Liver (tissue), 9 donors: ENCODE results near the gene MDGA2. TPM values are rescaled to one million over a fixed set of nuclear protein-coding genes. Genes with fewer than 3 reads are reported as not detected.

Experiments
- DNase-seq: peaks from one replicate; pipeline ENCODE4 v3.0.0-alpha.2; 2017; ENCODE audit warnings: low spot score
- H3K27ac ChIP-seq, 2 donors: one replicate each; pipeline ENCODE4 v1.7.0; 2013; ENCODE audit warnings: inconsistent platforms in 2 of 2, low read length in 2 of 2, control low read depth in 1 of 2, low read depth in 1 of 2, mild to moderate bottlenecking in 1 of 2
- H3K27me3 ChIP-seq, 4 donors: one replicate each; pipeline versions ENCODE4 v1.6.1 to v1.7.0; 2013; ENCODE audit warnings: low read length in 3 of 4, inconsistent platforms in 1 of 4, mild to moderate bottlenecking in 1 of 4, moderate library complexity in 1 of 4; ENCODE audit not compliant: control insufficient read depth in 4 of 4, insufficient read depth in 4 of 4
- H3K36me3 ChIP-seq, 4 donors: one replicate each; pipeline versions ENCODE4 v1.6.1 to v1.7.0; 2013; ENCODE audit warnings: low read length in 3 of 4, mild to moderate bottlenecking in 3 of 4, low read depth in 1 of 4, moderate library complexity in 1 of 4; ENCODE audit not compliant: control insufficient read depth in 4 of 4, insufficient read depth in 3 of 4
- H3K4me1 ChIP-seq, 4 donors: one replicate each; pipeline versions ENCODE4 v1.6.1 to v1.7.0; 2013; ENCODE audit warnings: low read length in 3 of 4, mild to moderate bottlenecking in 3 of 4, moderate library complexity in 1 of 4; ENCODE audit not compliant: control insufficient read depth in 4 of 4, insufficient read depth in 4 of 4
- H3K4me3 ChIP-seq, 3 donors: one replicate each; pipeline versions ENCODE4 v1.6.1 to v1.7.0; 2013; ENCODE audit warnings: low read length in 3 of 3, control low read depth in 1 of 3, low read depth in 1 of 3, mild to moderate bottlenecking in 1 of 3
- H3K9ac ChIP-seq, 2 donors: one replicate each; pipeline ENCODE4 v1.7.0; 2013; ENCODE audit warnings: low read length in 2 of 2, mild to moderate bottlenecking in 2 of 2, moderate library complexity in 2 of 2, control low read depth in 1 of 2, low read depth in 1 of 2
- H3K9me3 ChIP-seq, 4 donors: one replicate each; pipeline versions ENCODE4 v1.6.1 to v1.7.0; 2013; ENCODE audit warnings: low read length in 3 of 4; ENCODE audit not compliant: control insufficient read depth in 4 of 4
- ATF3 ChIP-seq: IDR thresholded peaks from 2 replicates; pipeline ENCODE4 v1.6.1; 2016; ENCODE audit warnings: antibody characterized with exemption
- CTCF ChIP-seq: fragments of 150-350 bp; IDR thresholded peaks from 2 replicates; pipeline ENCODE4 v1.5.1; 2017; ENCODE audit warnings: improper control_type of control experiment, low read depth, low read length; ENCODE audit not compliant: missing input control
- EGR1 ChIP-seq, 2 donors: IDR thresholded peaks; 2 replicates each; pipeline ENCODE4 v1.6.1; 2016 to 2018; ENCODE audit warnings: antibody characterized with exemption in 2 of 2, low read depth in 2 of 2
- FOXA1 ChIP-seq: IDR thresholded peaks from 2 replicates; pipeline ENCODE4 v1.6.1; 2016; ENCODE audit warnings: antibody characterized with exemption
- FOXA2 ChIP-seq: IDR thresholded peaks from 2 replicates; pipeline ENCODE4 v1.6.1; 2016; ENCODE audit warnings: antibody characterized with exemption
- GABPA ChIP-seq, 2 donors: IDR thresholded peaks in 1 of 2; conservative IDR thresholded peaks in 1 of 2; 2 replicates each; pipeline ENCODE4 v1.6.1; 2016; ENCODE audit warnings: antibody characterized with exemption in 2 of 2, mild to moderate bottlenecking in 1 of 2, moderate library complexity in 1 of 2
- HNF4A ChIP-seq, 2 donors: conservative IDR thresholded peaks; 2 replicates each; pipeline ENCODE4 v1.6.1; 2016; ENCODE audit warnings: antibody characterized with exemption in 2 of 2, mild to moderate bottlenecking in 2 of 2
- HNF4G ChIP-seq: IDR thresholded peaks from 2 replicates; pipeline ENCODE4 v1.6.1; 2016; ENCODE audit warnings: antibody characterized with exemption
- JUND ChIP-seq, 2 donors: IDR thresholded peaks; 2 replicates each; pipeline ENCODE4 v1.6.1; 2016; ENCODE audit warnings: antibody characterized with exemption in 2 of 2
- MAX ChIP-seq: IDR thresholded peaks from 2 replicates; pipeline ENCODE4 v1.6.1; 2016; ENCODE audit warnings: antibody characterized with exemption
- NR2F2 ChIP-seq: IDR thresholded peaks from 2 replicates; pipeline ENCODE4 v1.6.1; 2016; ENCODE audit warnings: antibody characterized with exemption
- RAD21 ChIP-seq, 2 donors: IDR thresholded peaks; 2 replicates each; pipeline ENCODE4 v1.6.1; 2016; ENCODE audit warnings: antibody characterized with exemption in 2 of 2, mild to moderate bottlenecking in 2 of 2
- REST ChIP-seq: IDR thresholded peaks from 2 replicates; pipeline ENCODE4 v1.6.1; 2016; ENCODE audit warnings: antibody characterized with exemption, mild to moderate bottlenecking
- RXRA ChIP-seq, 2 donors: IDR thresholded peaks; 2 replicates each; pipeline ENCODE4 v1.6.1; 2017 to 2018; ENCODE audit warnings: antibody characterized with exemption in 2 of 2, mild to moderate bottlenecking in 1 of 2
- SP1 ChIP-seq: IDR thresholded peaks from 2 replicates; pipeline ENCODE4 v1.6.1; 2018; ENCODE audit warnings: antibody characterized with exemption, mild to moderate bottlenecking
- TAF1 ChIP-seq: conservative IDR thresholded peaks from 2 replicates; pipeline ENCODE4 v1.6.1; 2016; ENCODE audit warnings: antibody characterized with exemption, mild to moderate bottlenecking
- YY1 ChIP-seq: IDR thresholded peaks from 2 replicates; pipeline ENCODE4 v1.6.1; 2016; ENCODE audit warnings: antibody characterized with exemption, mild to moderate bottlenecking
- WGBS: extraction: QIAGEN DNeasy Blood & Tissue Kit; methylation state at CpG from one replicate; pipeline ENCODE4 v1.1.7; 2013; 5-methylcytosine and 5-hydroxymethylcytosine counted together
- polyA plus RNA-seq, 2 donors: library from polyadenylated mRNA; stranded (reverse) in 1 of 2; unstranded in 1 of 2; fragments of 200-250 nt in 1 of 2; fragments of >200 nt in 1 of 2; fragmentation: Nextera tagmentation in 1 of 2; extraction: Ambion mirVana in 1 of 2; gene quantifications; one replicate each; pipeline versions ENCODE4 v1.2.1 to v1.2.3, GENCODE V29; 2013 to 2015
- total RNA-seq, 2 donors: library from RNA; depleted of rRNA; stranded (reverse); fragments of >200 nt; gene quantifications; one replicate each; pipeline ENCODE4 v1.2.3, GENCODE V29; 2014
- TF ChIP-seq, protein P1 (sequence below): IDR thresholded peaks from 2 replicates; pipeline ENCODE4 v1.6.1; 2016; ENCODE audit warnings: antibody characterized with exemption
- donor health status: healthy.
- donor health status: healthy.
- donor health status: healthy.
- donor health status: healthy.
- donor health status: healthy.

The MDGA2 gene
- total and polyA plus RNA-seq, 4 donors = 0.05 to 0.33 (median 0.19) TPM

DNA sequence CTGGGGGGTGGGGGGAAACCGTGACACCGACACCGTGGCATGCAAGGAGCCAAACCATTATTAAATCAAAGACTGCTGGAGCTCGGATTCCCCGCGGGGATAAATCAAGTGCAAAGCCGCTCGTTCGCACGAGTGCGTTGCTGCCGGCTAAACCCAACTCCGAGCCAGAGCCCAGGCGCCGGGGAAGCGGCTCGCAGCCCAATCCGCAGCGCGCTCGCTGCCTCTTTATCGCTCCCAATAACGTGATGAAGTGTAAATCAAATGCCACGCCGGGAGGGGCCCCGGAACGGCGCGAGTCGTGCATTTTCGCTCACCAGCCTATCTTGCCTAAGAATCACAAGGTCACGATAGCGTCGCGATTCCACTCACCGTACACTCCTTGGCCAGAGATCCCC, 1.3 kb downstream of the MDGA2 start:
- Histone ChIP-seq H3K9me3 (no peaks in the 10 kb centered on the region), H3K27ac (no peak overlapping the region), H3K4me3 (no peak overlapping the region), H3K9ac (no peak overlapping the region), H3K4me1 (peaks cover 9 to 17% (median 12%) of the 10 kb centered on the region in 4 donors), H3K36me3 (no peaks in the 10 kb centered on the region), H3K27me3 (peaks cover 4 to 18% (median 7%) of the 10 kb centered on the region in 4 donors)
- 5% methylated on average over 36 of the region's 36 CpGs for WGBS
- DNase-seq = no peak
- TF ChIP-seq SP1 = no peak
- TF ChIP-seq JUND (IDR thresholded peaks at IDR 0.05) = no peak
- TF ChIP-seq RXRA (IDR thresholded peaks at IDR 0.05) = no peak
- TF ChIP-seq CTCF = no peak
- TF ChIP-seq YY1 = no peak
- TF ChIP-seq FOXA1 = no peak
- TF ChIP-seq HNF4G = no peak
- no peak for TF ChIP-seq HNF4A (conservative IDR thresholded peaks at IDR 0.05)
- TF ChIP-seq REST = no peak
- TF ChIP-seq ATF3 = no peak
- TF ChIP-seq TAF1 = no peak
- TF ChIP-seq, protein P1, sequence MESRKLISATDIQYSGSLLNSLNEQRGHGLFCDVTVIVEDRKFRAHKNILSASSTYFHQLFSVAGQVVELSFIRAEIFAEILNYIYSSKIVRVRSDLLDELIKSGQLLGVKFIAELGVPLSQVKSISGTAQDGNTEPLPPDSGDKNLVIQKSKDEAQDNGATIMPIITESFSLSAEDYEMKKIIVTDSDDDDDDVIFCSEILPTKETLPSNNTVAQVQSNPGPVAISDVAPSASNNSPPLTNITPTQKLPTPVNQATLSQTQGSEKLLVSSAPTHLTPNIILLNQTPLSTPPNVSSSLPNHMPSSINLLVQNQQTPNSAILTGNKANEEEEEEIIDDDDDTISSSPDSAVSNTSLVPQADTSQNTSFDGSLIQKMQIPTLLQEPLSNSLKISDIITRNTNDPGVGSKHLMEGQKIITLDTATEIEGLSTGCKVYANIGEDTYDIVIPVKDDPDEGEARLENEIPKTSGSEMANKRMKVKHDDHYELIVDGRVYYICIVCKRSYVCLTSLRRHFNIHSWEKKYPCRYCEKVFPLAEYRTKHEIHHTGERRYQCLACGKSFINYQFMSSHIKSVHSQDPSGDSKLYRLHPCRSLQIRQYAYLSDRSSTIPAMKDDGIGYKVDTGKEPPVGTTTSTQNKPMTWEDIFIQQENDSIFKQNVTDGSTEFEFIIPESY = no peak
- TF ChIP-seq FOXA2 = no peak
- no peak for TF ChIP-seq NR2F2
- no peak for TF ChIP-seq RAD21 (IDR thresholded peaks at IDR 0.05)
- no peak for TF ChIP-seq MAX
- no peak for TF ChIP-seq EGR1 (IDR thresholded peaks at IDR 0.05; ENCODE audit: low read depth in 2 of 2)
- TF ChIP-seq GABPA (IDR thresholded peaks at IDR 0.05 in 1 of 2, conservative IDR thresholded peaks at IDR 0.05 in 1 of 2) = no peak
